ENCODE measurements around the gene ZBED2. TPM values are rescaled to one million over a fixed set of nuclear protein-coding genes. Genes with fewer than 3 reads are reported as not detected.

Gene ZBED2
- polyA plus RNA-seq, 1 of the 3 experiments (the other 2 are of a cell fraction), result 0.76 TPM

- Histone ChIP-seq H4K20me1 (ENCODE audit: insufficient read depth) (no peaks in the 10 kb centered on the region), H3K9me3 (no peaks in the 10 kb centered on the region), H2AFZ (ENCODE audit: low read depth) (no peak overlapping the region), H3K4me1 (ENCODE audit: control insufficient read depth in 1 of 2, insufficient read depth in 2 of 2, low read depth in 1 of 2, low read length in 1 of 2) (no peaks in the 10 kb centered on the region), H3F3A (replicated peaks; ENCODE audit: insufficient read depth) (no peaks in the 10 kb centered on the region), H3K9ac (no peak overlapping the region), H3K27ac (ENCODE audit: low read depth in 2 of 2, low read length in 1 of 2) (no peak overlapping the region), H3K36me3 (replicated peaks in 1 of 2; ENCODE audit: control insufficient read depth in 1 of 2, insufficient read depth in 2 of 2, low read length in 1 of 2) (no peaks in the 10 kb centered on the region), H3K27me3 (ENCODE audit: insufficient read depth) (no peaks in the 10 kb centered on the region), H3K9me2 (no peaks in the 10 kb centered on the region), H3K4me2 (no peak overlapping the region), H3K4me3 (ENCODE audit: low read depth in 2 of 2, low read length in 1 of 2) (no peak overlapping the region), H3K79me2 (ENCODE audit: insufficient read depth) (no peaks in the 10 kb centered on the region)
- TF ChIP-seq CHD2 (IDR thresholded peaks at IDR 0.05; ENCODE audit: low read length, partially characterized antibody) (no peak), USF1 (IDR thresholded peaks at IDR 0.05; ENCODE audit: borderline replicate concordance, low read depth) (no peak), FOXJ3 (CRISPR knock-in tag; IDR thresholded peaks at IDR 0.05) (no peak)
- ChIA-PET POLR2A (no interaction called here), CTCF (interaction anchor here (0.6 to 0.9 kb wide), 2 partner anchors 97 to 98 kb away, joined by 3 read pairs; no protein-coding TSS in a partner anchor)
- no peak for DNase-seq
Observed at GRCh38 chr3:111618945-111619344, 23.8 kb upstream of the ZBED2 start.

GRCh38 chr3:111617912-111618601, 22.9 kb upstream of the ZBED2 start:
- POLR2A ChIA-PET, result no interaction called here
- Histone ChIP-seq H3K27me3 (ENCODE audit: insufficient read depth) (no peaks in the 10 kb centered on the region), H3K36me3 (replicated peaks in 1 of 2; ENCODE audit: control insufficient read depth in 1 of 2, insufficient read depth in 2 of 2, low read length in 1 of 2) (no peaks in the 10 kb centered on the region), H4K20me1 (ENCODE audit: insufficient read depth) (no peaks in the 10 kb centered on the region), H2AFZ (ENCODE audit: low read depth) (no peak overlapping the region), H3F3A (replicated peaks; ENCODE audit: insufficient read depth) (no peaks in the 10 kb centered on the region), H3K4me3 (ENCODE audit: low read depth in 2 of 2, low read length in 1 of 2) (no peak overlapping the region), H3K9me3 (no peaks in the 10 kb centered on the region), H3K9ac (no peak overlapping the region), H3K27ac (ENCODE audit: low read depth in 2 of 2, low read length in 1 of 2) (no peak overlapping the region), H3K4me1 (ENCODE audit: control insufficient read depth in 1 of 2, insufficient read depth in 2 of 2, low read depth in 1 of 2, low read length in 1 of 2) (no peaks in the 10 kb centered on the region), H3K9me2 (no peaks in the 10 kb centered on the region), H3K4me2 (no peak overlapping the region), H3K79me2 (ENCODE audit: insufficient read depth) (no peaks in the 10 kb centered on the region)
- TF ChIP-seq NRF1 (IDR thresholded peaks at IDR 0.05; ENCODE audit: low read depth, low read length) (no peak), MEF2A (IDR thresholded peaks at IDR 0.05; ENCODE audit: borderline replicate concordance, low read depth) (no peak), ZBTB33 (IDR thresholded peaks at IDR 0.05; ENCODE audit: borderline replicate concordance, low read depth) (no peak), EZH2phosphoT487 (IDR thresholded peaks at IDR 0.05; ENCODE audit: borderline replicate concordance, low read depth) (no peak)
- WGBS (ENCODE audit: low lambda C conversion rate), result 60% methylated on average over 2 of the region's 5 CpGs
- CTCF ChIA-PET, result interaction anchor here (0.9 kb wide), 1 partner anchor 99 kb away, joined by 3 read pairs; no protein-coding TSS in a partner anchor
- DNase-seq, result no peak

- Histone ChIP-seq H3K9me3 (no peaks in the 10 kb centered on the region), H3F3A (replicated peaks; ENCODE audit: insufficient read depth) (no peaks in the 10 kb centered on the region), H4K20me1 (ENCODE audit: insufficient read depth) (no peaks in the 10 kb centered on the region), H3K4me1 (ENCODE audit: control insufficient read depth in 1 of 2, insufficient read depth in 2 of 2, low read depth in 1 of 2, low read length in 1 of 2) (no peaks in the 10 kb centered on the region), H3K79me2 (ENCODE audit: insufficient read depth) (no peaks in the 10 kb centered on the region), H3K4me2 (no peak overlapping the region), H3K9me2 (no peaks in the 10 kb centered on the region), H3K27ac (ENCODE audit: low read depth in 2 of 2, low read length in 1 of 2) (no peak overlapping the region), H3K9ac (no peak overlapping the region), H3K4me3 (ENCODE audit: low read depth in 2 of 2, low read length in 1 of 2) (no peak overlapping the region), H2AFZ (ENCODE audit: low read depth) (no peak overlapping the region), H3K27me3 (ENCODE audit: insufficient read depth) (no peaks in the 10 kb centered on the region), H3K36me3 (replicated peaks in 1 of 2; ENCODE audit: control insufficient read depth in 1 of 2, insufficient read depth in 2 of 2, low read length in 1 of 2) (no peaks in the 10 kb centered on the region)
- DNase-seq, result no peak
- WGBS (ENCODE audit: low lambda C conversion rate), result 71% methylated on average over 1 of the region's 3 CpGs
- ChIA-PET CTCF (no interaction called here), POLR2A (no interaction called here)
- no peak for TF ChIP-seq MAX (IDR thresholded peaks at IDR 0.05; ENCODE audit: low read depth)
- no peak for TF ChIP-seq RFX5 (IDR thresholded peaks at IDR 0.05; ENCODE audit: low read length)
- no peak for TF ChIP-seq CHD2 (IDR thresholded peaks at IDR 0.05; ENCODE audit: low read length, partially characterized antibody)
- TF ChIP-seq USF2 (IDR thresholded peaks at IDR 0.05; ENCODE audit: borderline replicate concordance, low read depth, low read length), result no peak
- TF ChIP-seq NRF1 (IDR thresholded peaks at IDR 0.05; ENCODE audit: low read depth, low read length), result no peak
- no peak for TF ChIP-seq RXRA (IDR thresholded peaks at IDR 0.05; ENCODE audit: borderline replicate concordance, low read depth)
- no peak for TF ChIP-seq JUND (IDR thresholded peaks at IDR 0.05)
- no peak for TF ChIP-seq FOSL2 (IDR thresholded peaks at IDR 0.05; ENCODE audit: borderline replicate concordance, low read depth)
- no peak for TF ChIP-seq CTCF (IDR thresholded peaks at IDR 0.05)
- no peak for TF ChIP-seq MEF2A (IDR thresholded peaks at IDR 0.05; ENCODE audit: borderline replicate concordance, low read depth)
- no peak for TF ChIP-seq SMC3 (IDR thresholded peaks at IDR 0.05; ENCODE audit: low read depth, low read length)
- no peak for TF ChIP-seq TCF12 (IDR thresholded peaks at IDR 0.05)
Observed at GRCh38 chr3:111617406-111617805, 22.3 kb upstream of the ZBED2 start.

All from SK-N-SH (cell line).